Neural progenitor cell (in vitro differentiated cells): ENCODE data around the gene DPM1. TPM values are rescaled to one million over a fixed set of nuclear protein-coding genes. Genes with fewer than 3 reads are reported as not detected.

Experiments
- DNase-seq: peaks from one replicate; pipeline ENCODE4 v3.0.0-alpha.2; 2016; ENCODE audit warnings: low spot score
- H2AFZ ChIP-seq: fragments of 200-600 bp; sonication (generic); replicated peaks from 2 replicates; pipeline ENCODE4 v1.6.1; 2016; ENCODE audit warnings: antibody characterized with exemption
- H3F3A ChIP-seq: fragments of 200-600 bp; sonication (generic); 2 replicates; pipeline ENCODE4 v1.6.1; 2016; ENCODE audit warnings: antibody characterized with exemption, low read depth
- H3K27ac ChIP-seq: fragments of 200-600 bp; sonication (generic); 2 replicates; pipeline ENCODE4 v1.5.1; 2016; ENCODE audit warnings: mild to moderate bottlenecking
- H3K27me3 ChIP-seq: fragments of 200-600 bp; sonication (generic); 2 replicates; pipeline ENCODE4 v1.6.1; 2016; ENCODE audit warnings: mild to moderate bottlenecking, moderate library complexity
- H3K36me3 ChIP-seq: fragments of 200-600 bp; sonication (generic); 2 replicates; pipeline ENCODE4 v1.5.1; 2016
- H3K4me1 ChIP-seq: fragments of 200-600 bp; sonication (generic); 2 replicates; pipeline ENCODE4 v1.6.1; 2016; ENCODE audit warnings: mixed run types
- H3K4me2 ChIP-seq: fragments of 200-600 bp; sonication (generic); 2 replicates; pipeline ENCODE4 v1.6.1; 2016
- H3K4me3 ChIP-seq: fragments of 200-600 bp; sonication (generic); 2 replicates; pipeline ENCODE4 v1.5.1; 2016
- H3K79me2 ChIP-seq: fragments of 200-600 bp; sonication (generic); 2 replicates; pipeline ENCODE4 v1.6.1; 2016; ENCODE audit warnings: low read depth
- H3K9ac ChIP-seq: fragments of 200-600 bp; sonication (generic); 2 replicates; pipeline ENCODE4 v1.6.1; 2016
- H3K9me3 ChIP-seq: fragments of 200-600 bp; sonication (generic); 2 replicates; pipeline ENCODE4 v1.5.1; 2016; ENCODE audit warnings: low read depth
- H4K20me1 ChIP-seq: fragments of 200-600 bp; sonication (generic); 2 replicates; pipeline ENCODE4 v1.6.1; 2016; ENCODE audit warnings: low read depth
- H3K27ac Mint-ChIP-seq: 3 replicates; pipeline ENCODE4 v1.8.0; 2021; ENCODE audit warnings: mixed read lengths
- H3K27me3 Mint-ChIP-seq: 2 replicates; pipeline ENCODE4 v1.8.0; 2022; ENCODE audit warnings: low read depth, mild to moderate bottlenecking, inconsistent platforms, moderate library complexity, mixed read lengths; ENCODE audit not compliant: insufficient read depth
- H3K36me3 Mint-ChIP-seq: 3 replicates; pipeline ENCODE4 v1.8.0; 2021; ENCODE audit warnings: mixed read lengths
- H3K4me1 Mint-ChIP-seq: 3 replicates; pipeline ENCODE4 v1.8.0; 2021; ENCODE audit warnings: mixed read lengths
- H3K4me3 Mint-ChIP-seq: 3 replicates; pipeline ENCODE4 v1.8.0; 2021; ENCODE audit warnings: mild to moderate bottlenecking, moderate library complexity, mixed read lengths
- H3K9me3 Mint-ChIP-seq: 3 replicates; pipeline ENCODE4 v1.8.0; 2020; ENCODE audit warnings: mixed read lengths
- CTCF ChIP-seq: fragments of 200-600 bp; sonication (generic); IDR thresholded peaks from 2 replicates; pipeline ENCODE4 v1.5.1; 2017; ENCODE audit warnings: antibody characterized with exemption, mild to moderate bottlenecking
- EZH2 ChIP-seq: fragments of 200-600 bp; sonication (generic); IDR thresholded peaks from 2 replicates; pipeline ENCODE4 v1.6.1; 2017; ENCODE audit warnings: antibody characterized with exemption, mild to moderate bottlenecking, moderate library complexity
- EZH2phosphoT487 ChIP-seq: fragments of 200-600 bp; sonication (generic); IDR thresholded peaks from 2 replicates; pipeline ENCODE4 v1.6.1; 2017; ENCODE audit warnings: antibody characterized with exemption
- total RNA-seq: library from RNA; depleted of rRNA; stranded (reverse); fragments of >200 nt; gene quantifications from 2 replicates; pipeline ENCODE4 v1.2.3, GENCODE V29; 2015; ENCODE audit warnings: low replicate concordance

DPM1 gene
- total RNA-seq, 1 donor from 2014 or later: 173 TPM

DNA sequence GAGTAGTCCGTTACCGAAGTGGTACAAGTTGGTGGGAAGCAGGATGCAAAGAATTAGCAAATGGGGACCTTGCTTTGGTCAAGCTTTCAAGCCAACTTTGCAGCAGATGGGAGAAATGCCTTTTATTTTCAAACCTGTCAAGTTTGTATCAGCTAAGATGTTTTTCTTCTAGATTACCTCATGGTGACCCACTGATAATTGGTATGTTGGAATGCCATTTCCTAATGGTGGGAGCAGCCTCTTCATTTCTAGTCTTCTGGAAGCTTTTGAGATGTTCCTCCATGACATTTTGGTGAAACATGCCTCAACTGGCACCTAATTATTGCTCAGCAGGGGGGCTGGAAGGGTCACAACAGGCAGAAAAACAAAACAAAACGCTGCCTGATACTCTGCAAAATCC is 70.8 kb downstream of the DPM1 start:
- Histone ChIP-seq H3K4me2 (no peak overlapping the region), H3F3A (peaks cover 84% of the 10 kb centered on the region), H2AFZ (no peak overlapping the region), H4K20me1 (peaks cover 44% of the 10 kb centered on the region), H3K79me2 (peaks cover 36% of the 10 kb centered on the region), H3K9ac (no peak overlapping the region), H3K27ac (peak overlapping the region; percentile 35), H3K9me3 (no peaks in the 10 kb centered on the region), H3K27me3 (no peaks in the 10 kb centered on the region), H3K36me3 (peaks cover 19% of the 10 kb centered on the region), H3K4me1 (no peaks in the 10 kb centered on the region), H3K4me3 (no peak overlapping the region)
- no peaks in the 10 kb centered on the region for H3K4me1 Mint-ChIP-seq
- DNase-seq: no peak
- no peak for TF ChIP-seq EZH2phosphoT487
- no peak for TF ChIP-seq EZH2
- TF ChIP-seq CTCF: no peak
- no peak overlapping the region for H3K27ac Mint-ChIP-seq
- H3K4me3 Mint-ChIP-seq: no peak overlapping the region
- peaks cover under 1% of the 10 kb centered on the region for H3K27me3 Mint-ChIP-seq
- H3K36me3 Mint-ChIP-seq: peaks cover 46% of the 10 kb centered on the region
- H3K9me3 Mint-ChIP-seq: peaks cover 3% of the 10 kb centered on the region

- Mint-ChIP-seq H3K27me3 (no peaks in the 10 kb centered on the region), H3K4me3 (no peak overlapping the region)
These were observed 72.0 kb downstream of the DPM1 start for GRCh38 chr20:50886184-50886790.

GRCh38 chr20:50885781-50886180 is 72.6 kb downstream of the DPM1 start:
- no peak overlapping the region for H3K9ac ChIP-seq
- H3K4me1 ChIP-seq: no peaks in the 10 kb centered on the region
- Mint-ChIP-seq H3K36me3 (peaks cover 37% of the 10 kb centered on the region), H3K9me3 (peaks cover 3% of the 10 kb centered on the region), H3K4me1 (no peaks in the 10 kb centered on the region), H3K27ac (no peak overlapping the region), H3K27me3 (no peaks in the 10 kb centered on the region), H3K4me3 (no peak overlapping the region)
- no peaks in the 10 kb centered on the region for H3K9me3 ChIP-seq
- H3F3A ChIP-seq: peaks cover 71% of the 10 kb centered on the region
- H3K27ac ChIP-seq: peak overlapping the region; percentile 67
- peaks cover 8% of the 10 kb centered on the region for H3K36me3 ChIP-seq
- no peak overlapping the region for H3K4me2 ChIP-seq
- H3K79me2 ChIP-seq: peaks cover 18% of the 10 kb centered on the region
- TF ChIP-seq CTCF (no peak), EZH2phosphoT487 (no peak), EZH2 (no peak)
- no peaks in the 10 kb centered on the region for H3K27me3 ChIP-seq
- H3K4me3 ChIP-seq: no peak overlapping the region
- no peak for DNase-seq
- H2AFZ ChIP-seq: no peak overlapping the region
- H4K20me1 ChIP-seq: peaks cover 29% of the 10 kb centered on the region

More at GRCh38 chr20:50886184-50886790, 72.0 kb downstream of the DPM1 start:
- Histone ChIP-seq H3K4me2 (no peak overlapping the region), H3K9me3 (no peaks in the 10 kb centered on the region), H3K9ac (no peak overlapping the region), H3K36me3 (peaks cover 10% of the 10 kb centered on the region), H3K79me2 (peaks cover 23% of the 10 kb centered on the region), H2AFZ (no peak overlapping the region), H3K4me3 (no peak overlapping the region), H3K4me1 (no peaks in the 10 kb centered on the region), H4K20me1 (peaks cover 34% of the 10 kb centered on the region), H3K27ac (peak overlapping the region; percentile 67), H3F3A (peaks cover 74% of the 10 kb centered on the region), H3K27me3 (no peaks in the 10 kb centered on the region)
- no peaks in the 10 kb centered on the region for H3K4me1 Mint-ChIP-seq
- H3K9me3 Mint-ChIP-seq: peaks cover 3% of the 10 kb centered on the region
- H3K27ac Mint-ChIP-seq: no peak overlapping the region
- DNase-seq: no peak
- TF ChIP-seq EZH2phosphoT487 (no peak), EZH2 (no peak), CTCF (no peak)
- peaks cover 39% of the 10 kb centered on the region for H3K36me3 Mint-ChIP-seq
